Measurements from ENCODE around the gene EPS8L3. TPM values are rescaled to one million over a fixed set of nuclear protein-coding genes. Genes with fewer than 3 reads are reported as not detected.

Gene EPS8L3
- total and polyA plus RNA-seq, 9 of the 15 experiments (the other 6 are each of a cell fraction or from before 2014, with no cell fraction given): 0.09 to 0.42 (median 0.14) TPM; not detected in 5

GRCh38 chr1:109777980-109778625 is 14.4 kb upstream of the EPS8L3 start:
- no peaks in the 10 kb centered on the region for H3K9me1 ChIP-seq (ENCODE audit: control insufficient read depth, insufficient read depth, low read length)
- H4K20me1 ChIP-seq (replicated peaks; ENCODE audit: control insufficient read depth, insufficient read depth, low read length): no peaks in the 10 kb centered on the region
- BruUV-seq (replicated peaks): no TSS peak
- no peaks in the 10 kb centered on the region for H3K27me3 ChIP-seq (ENCODE audit: control insufficient read depth in 2 of 2, insufficient read depth in 2 of 2, low read length in 2 of 2)
- POLR2A ChIA-PET: interaction anchor here (0.9 to 10.2 kb wide), 5 partner anchors 10 to 208 kb away, joined by 3 to 99 read pairs (median 4); partner anchors contain the start of gene AHCYL1
- H3K4me3 ChIP-seq: no peak overlapping the region
- DNase-seq (ENCODE audit: extremely low read depth in 1 of 4, low spot score in 3 of 4) (no peak), ATAC-seq (no peak), FAIRE-seq (no peak)
- H3K4me1 ChIP-seq (replicated peaks in 1 of 2; ENCODE audit: control insufficient read depth in 2 of 2, insufficient read depth in 2 of 2, low read length in 2 of 2): peaks cover 9 to 11% of the 10 kb centered on the region in 2 experiments; a peak in 3 of 5 replicates
- intact Hi-C loops (cut with micrococcal nuclease): loop anchor here (1.0 to 5.0 kb wide), 5 partner anchors 11 to 683 kb away; partner anchors contain the start of genes AHCYL1 and UBL4B
- no peak for TF ChIP-seq TBL1XR1 (IDR thresholded peaks at IDR 0.05; ENCODE audit: low read length in 2 of 2)
- TF ChIP-seq NR2C1 (IDR thresholded peaks at IDR 0.05): no peak
- no peak for TF ChIP-seq NR2C1 (tag; IDR thresholded peaks at IDR 0.05)
- TF ChIP-seq NCOA1 (IDR thresholded peaks at IDR 0.05; ENCODE audit: low read depth): no peak
- TF ChIP-seq CXXC5 (CRISPR knock-in tag; IDR thresholded peaks at IDR 0.05): no peak
- TF ChIP-seq NFIC (IDR thresholded peaks at IDR 0.05): peak; percentile 49
- TF ChIP-seq ZFP36 (IDR thresholded peaks at IDR 0.05; ENCODE audit: low read depth, low read length, partially characterized antibody): no peak
- no peak for TF ChIP-seq THAP7 (CRISPR knock-in tag; IDR thresholded peaks at IDR 0.05)
- TF ChIP-seq KDM1A (IDR thresholded peaks at IDR 0.05): no peak
- H3K79me2 ChIP-seq (ENCODE audit: control insufficient read depth, insufficient read depth, low read length): no peaks in the 10 kb centered on the region
- no peaks in the 10 kb centered on the region for H3K36me3 ChIP-seq (ENCODE audit: control insufficient read depth, insufficient read depth, low read length)
- no peaks in the 10 kb centered on the region; the same call in none of the 2 replicates for H3K9me3 ChIP-seq (replicated peaks; ENCODE audit: control insufficient read depth, insufficient read depth, low read depth, low read length)
- H2AFZ ChIP-seq (ENCODE audit: low read depth, low read length): peak overlapping the region; percentile 61; the same call in 1 of the 2 replicates
- H3K9ac ChIP-seq (ENCODE audit: insufficient read depth in 1 of 2, low read depth in 2 of 2, low read length in 2 of 2): no peak overlapping the region
- no peak overlapping the region for H3K27ac ChIP-seq (ENCODE audit: extremely low read depth, low read depth, low read length)
- CTCF ChIA-PET (ENCODE audit: low intra/inter-chr PET ratio): interaction anchor here (1.1 to 7.1 kb wide), 2 partner anchors 204 to 234 kb away, joined by 3 to 202 read pairs; partner anchors contain the start of gene AHCYL1
- WGBS (ENCODE audit: insufficient coverage, low coverage, missing lambda C conversion rate): 71% methylated on average over 9 of the region's 9 CpGs
- in situ Hi-C loops (cut with MboI): loop anchor here (5.0 kb wide), 2 partner anchors 139 to 204 kb away; partner anchors contain the start of gene AHCYL1
- no peak overlapping the region for H3K4me2 ChIP-seq (ENCODE audit: insufficient read depth, low read length)
